Embryonic facial prominence (tissue), 1 donor: ENCODE data around the gene LAMP1.
"Not testable (repeated sequence)": the region's sequence is repeated elsewhere in the genome, so short reads cannot be mapped to it uniquely, and the experiment has no call there.

Experiments
- DNase-seq: peaks from one replicate; pipeline ENCODE4 v3.0.0-alpha.2; 2016; ENCODE audit errors: extremely low spot score

The LAMP1 gene

GRCh38 chr13:113297370-113298042 is 467 bp downstream of the LAMP1 start:
- DNase-seq, result no peak

GRCh38 chr13:113298043-113298945 is 1.3 kb downstream of the LAMP1 start:
- DNase-seq, result no peak

GRCh38 chr13:113299951-113300350 is 2.9 kb downstream of the LAMP1 start:
- DNase-seq, result no peak

GRCh38 chr13:113302986-113303385 is 5.9 kb downstream of the LAMP1 start:
- DNase-seq, result no peak

- DNase-seq, result no peak
These were observed 7.1 kb downstream of the LAMP1 start for GRCh38 chr13:113304121-113304520.

GRCh38 chr13:113305208-113305607 is 8.2 kb downstream of the LAMP1 start:
- no peak for DNase-seq

GRCh38 chr13:113307491-113307890 is 10.5 kb downstream of the LAMP1 start:
- DNase-seq, result no peak

GRCh38 chr13:113309473-113309872 is 12.4 kb downstream of the LAMP1 start:
- no peak for DNase-seq

- DNase-seq, result not testable (repeated sequence)
These were observed 17.1 kb downstream of the LAMP1 start for GRCh38 chr13:113314112-113314511.

GRCh38 chr13:113314895-113315470 is 17.9 kb downstream of the LAMP1 start:
- not testable (repeated sequence) for DNase-seq

- DNase-seq, result no peak
These were observed 19.0 kb downstream of the LAMP1 start for GRCh38 chr13:113315992-113316391.

GRCh38 chr13:113317031-113317430 is 20.0 kb downstream of the LAMP1 start:
- no peak for DNase-seq

- DNase-seq, result no peak
These were observed 21.9 kb downstream of the LAMP1 start for GRCh38 chr13:113318956-113319355.

- no peak for DNase-seq
These were observed 22.3 kb downstream of the LAMP1 start for GRCh38 chr13:113319371-113319770.

GRCh38 chr13:113320226-113320875 is 23.3 kb downstream of the LAMP1 start:
- DNase-seq, result no peak

GRCh38 chr13:113321546-113321945 is 24.5 kb downstream of the LAMP1 start:
- no peak for DNase-seq

GRCh38 chr13:113322043-113322461 is 25.0 kb downstream of the LAMP1 start:
- no peak for DNase-seq

GRCh38 chr13:113322890-113323651 is 26.0 kb downstream of the LAMP1 start:
- no peak for DNase-seq

GRCh38 chr13:113323869-113324268 is 26.8 kb downstream of the LAMP1 start:
- DNase-seq, result no peak

- no peak for DNase-seq
These were observed 27.4 kb downstream of the LAMP1 start for GRCh38 chr13:113324398-113324797.

- DNase-seq, result no peak
These were observed 28.7 kb downstream of the LAMP1 start for GRCh38 chr13:113325779-113326178.
